Measurements from ENCODE around the gene LGI4. TPM values are rescaled to one million over a fixed set of nuclear protein-coding genes. Genes with fewer than 3 reads are reported as not detected.

The LGI4 gene
- total and polyA plus RNA-seq, 2 donors from 2014 or later, result 5.1 to 7.5 TPM

GRCh38 chr19:35179830-35180229 is 45.0 kb upstream of the LGI4 start:
- Histone ChIP-seq H3K4me1 (ENCODE audit: control insufficient read depth in 2 of 3, insufficient read depth in 2 of 3, low read depth in 1 of 3, low read length in 3 of 3) (no peaks in the 10 kb centered on the region), H3K27ac (ENCODE audit: low read depth in 2 of 2, low read length in 2 of 2) (no peak overlapping the region), H3K4me3 (ENCODE audit: low read length in 3 of 3) (no peak overlapping the region), H3K9ac (ENCODE audit: low read length in 3 of 3) (no peak overlapping the region), H3K9me3 (ENCODE audit: control insufficient read depth in 2 of 3, insufficient read depth in 1 of 3, low read length in 3 of 3) (peaks cover 0 to 7% (median 0%) of the 10 kb centered on the region in 3 donors), H3K27me3 (ENCODE audit: control insufficient read depth, insufficient read depth, low read length) (no peaks in the 10 kb centered on the region), H3K36me3 (ENCODE audit: control insufficient read depth in 2 of 3, insufficient read depth in 3 of 3, low read length in 3 of 3) (no peaks in the 10 kb centered on the region)
- TF ChIP-seq CTCF (IDR thresholded peaks at IDR 0.05; ENCODE audit: borderline replicate concordance, extremely low read depth, insufficient read depth), result no peak
- FAIRE-seq (no peak), DNase-seq (no peak)
- intact Hi-C loops (cut with DNase I), result no loop called here

GRCh38 chr19:35178701-35179100 is 43.8 kb upstream of the LGI4 start:
- no peak overlapping the region for H3K4me3 ChIP-seq (ENCODE audit: low read length in 3 of 3)
- no peak overlapping the region for H3K27ac ChIP-seq (ENCODE audit: low read depth in 2 of 2, low read length in 2 of 2)
- intact Hi-C loops (cut with DNase I), result no loop called here
- DNase-seq (no peak), FAIRE-seq (no peak)
- no peak for TF ChIP-seq CTCF (IDR thresholded peaks at IDR 0.05; ENCODE audit: borderline replicate concordance, extremely low read depth, insufficient read depth)
- H3K4me1 ChIP-seq (ENCODE audit: control insufficient read depth in 2 of 3, insufficient read depth in 2 of 3, low read depth in 1 of 3, low read length in 3 of 3), result no peaks in the 10 kb centered on the region
- H3K9me3 ChIP-seq (ENCODE audit: control insufficient read depth in 2 of 3, insufficient read depth in 1 of 3, low read length in 3 of 3), result no peaks in the 10 kb centered on the region
- no peaks in the 10 kb centered on the region for H3K36me3 ChIP-seq (ENCODE audit: control insufficient read depth in 2 of 3, insufficient read depth in 3 of 3, low read length in 3 of 3)
- H3K27me3 ChIP-seq (ENCODE audit: control insufficient read depth, insufficient read depth, low read length), result no peaks in the 10 kb centered on the region
- H3K9ac ChIP-seq (ENCODE audit: low read length in 3 of 3), result no peak overlapping the region

GRCh38 chr19:35177377-35178274 is 42.8 kb upstream of the LGI4 start:
- no peak overlapping the region for H3K27ac ChIP-seq (ENCODE audit: low read depth in 2 of 2, low read length in 2 of 2)
- intact Hi-C loops (cut with DNase I), result no loop called here
- no peaks in the 10 kb centered on the region for H3K9me3 ChIP-seq (ENCODE audit: control insufficient read depth in 2 of 3, insufficient read depth in 1 of 3, low read length in 3 of 3)
- DNase-seq (no peak), FAIRE-seq (no peak)
- H3K4me1 ChIP-seq (ENCODE audit: control insufficient read depth in 2 of 3, insufficient read depth in 2 of 3, low read depth in 1 of 3, low read length in 3 of 3), result no peaks in the 10 kb centered on the region
- no peak overlapping the region for H3K9ac ChIP-seq (ENCODE audit: low read length in 3 of 3)
- TF ChIP-seq CTCF (IDR thresholded peaks at IDR 0.05; ENCODE audit: borderline replicate concordance, extremely low read depth, insufficient read depth), result no peak
- H3K4me3 ChIP-seq (ENCODE audit: low read length in 3 of 3), result no peak overlapping the region
- H3K27me3 ChIP-seq (ENCODE audit: control insufficient read depth, insufficient read depth, low read length), result no peaks in the 10 kb centered on the region
- no peaks in the 10 kb centered on the region for H3K36me3 ChIP-seq (ENCODE audit: control insufficient read depth in 2 of 3, insufficient read depth in 3 of 3, low read length in 3 of 3)

Measured in kidney (tissue), 14 donors.